Kidney epithelial cell (primary cell): ENCODE measurements around the gene SLC17A5. TPM values are rescaled to one million over a fixed set of nuclear protein-coding genes. Genes with fewer than 3 reads are reported as not detected.
"Not testable (repeated sequence)": the region's sequence is repeated elsewhere in the genome, so short reads cannot be mapped to it uniquely, and the experiment has no call there.

Experiments used
- DNase-seq: peaks from one replicate; pipeline ENCODE4 v3.0.0-alpha.2; 2010; ENCODE audit warnings: low read depth
- H3K27me3 ChIP-seq: 2 replicates; pipeline ENCODE4 v1.6.0; 2011; ENCODE audit warnings: low read length; ENCODE audit not compliant: control insufficient read depth, insufficient read depth
- H3K36me3 ChIP-seq: 2 replicates; pipeline ENCODE4 v1.5.1; 2011; ENCODE audit warnings: low read length; ENCODE audit not compliant: control insufficient read depth, insufficient read depth
- H3K4me3 ChIP-seq: 2 replicates; pipeline ENCODE4 v1.5.1; 2011; ENCODE audit warnings: low read depth, mild to moderate bottlenecking, control low read depth, low read length
- total RNA-seq: library from RNA; depleted of rRNA; stranded (reverse); fragments of >200 nt; gene quantifications from 2 replicates; pipeline ENCODE4 v1.2.3, GENCODE V29; 2015
- TF ChIP-seq, protein P1 (sequence below): IDR thresholded peaks from 2 replicates; pipeline ENCODE4 v1.5.1; 2011; ENCODE audit warnings: mild to moderate bottlenecking, moderate library complexity, low read length, control low read depth, inconsistent platforms; ENCODE audit not compliant: insufficient read depth, poor library complexity, severe bottlenecking

The SLC17A5 gene
- total RNA-seq, 1 donor from 2014 or later: 22.5 TPM

DNA sequence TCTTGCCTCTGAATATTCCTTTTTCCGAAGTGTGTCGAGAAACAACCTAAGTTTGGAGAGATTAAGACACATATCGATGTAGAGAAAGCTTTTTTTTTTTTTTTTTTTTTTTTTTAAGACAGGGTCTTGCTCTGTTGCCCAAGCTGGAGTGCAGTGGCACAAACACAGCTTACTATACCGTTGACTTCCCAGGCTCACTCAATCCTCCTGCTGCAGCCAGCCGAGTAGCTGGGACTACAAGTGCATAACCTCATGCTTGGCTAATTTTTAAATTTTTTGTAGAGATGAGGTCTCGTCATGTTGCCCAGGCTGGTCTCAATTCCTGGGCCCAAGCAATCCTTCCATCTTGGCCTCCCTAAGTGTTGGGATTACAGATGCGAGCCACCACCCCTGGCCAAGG lies 21.4 kb downstream of the SLC17A5 start:
- TF ChIP-seq, protein P1, sequence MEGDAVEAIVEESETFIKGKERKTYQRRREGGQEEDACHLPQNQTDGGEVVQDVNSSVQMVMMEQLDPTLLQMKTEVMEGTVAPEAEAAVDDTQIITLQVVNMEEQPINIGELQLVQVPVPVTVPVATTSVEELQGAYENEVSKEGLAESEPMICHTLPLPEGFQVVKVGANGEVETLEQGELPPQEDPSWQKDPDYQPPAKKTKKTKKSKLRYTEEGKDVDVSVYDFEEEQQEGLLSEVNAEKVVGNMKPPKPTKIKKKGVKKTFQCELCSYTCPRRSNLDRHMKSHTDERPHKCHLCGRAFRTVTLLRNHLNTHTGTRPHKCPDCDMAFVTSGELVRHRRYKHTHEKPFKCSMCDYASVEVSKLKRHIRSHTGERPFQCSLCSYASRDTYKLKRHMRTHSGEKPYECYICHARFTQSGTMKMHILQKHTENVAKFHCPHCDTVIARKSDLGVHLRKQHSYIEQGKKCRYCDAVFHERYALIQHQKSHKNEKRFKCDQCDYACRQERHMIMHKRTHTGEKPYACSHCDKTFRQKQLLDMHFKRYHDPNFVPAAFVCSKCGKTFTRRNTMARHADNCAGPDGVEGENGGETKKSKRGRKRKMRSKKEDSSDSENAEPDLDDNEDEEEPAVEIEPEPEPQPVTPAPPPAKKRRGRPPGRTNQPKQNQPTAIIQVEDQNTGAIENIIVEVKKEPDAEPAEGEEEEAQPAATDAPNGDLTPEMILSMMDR: no peak
- Histone ChIP-seq H3K36me3 (no peaks in the 10 kb centered on the region), H3K27me3 (no peaks in the 10 kb centered on the region), H3K4me3 (no peak overlapping the region)
- DNase-seq: no peak

DNA sequence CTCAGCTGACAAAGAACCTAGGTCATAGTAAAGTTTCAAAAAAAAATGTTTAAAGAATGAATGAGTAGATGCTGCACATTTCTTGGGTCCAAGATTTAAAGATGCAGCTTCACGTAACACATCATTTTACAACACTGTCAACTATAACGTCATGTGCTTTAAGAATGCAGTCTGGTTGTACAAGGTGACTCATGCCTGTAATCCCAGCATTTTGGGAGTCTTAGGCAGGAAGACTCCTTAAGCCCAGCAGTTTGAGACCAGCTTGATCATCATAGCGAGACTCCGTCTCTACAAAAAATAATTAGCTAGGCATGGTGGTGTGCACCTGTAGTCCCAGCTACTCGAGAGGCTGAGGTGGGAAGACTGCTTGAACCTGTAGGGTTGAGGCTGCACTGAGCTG lies 21.9 kb downstream of the SLC17A5 start:
- no peak for DNase-seq
- TF ChIP-seq, protein P1: no peak
- Histone ChIP-seq H3K4me3 (no peak overlapping the region), H3K27me3 (no peaks in the 10 kb centered on the region), H3K36me3 (no peaks in the 10 kb centered on the region)

DNA sequence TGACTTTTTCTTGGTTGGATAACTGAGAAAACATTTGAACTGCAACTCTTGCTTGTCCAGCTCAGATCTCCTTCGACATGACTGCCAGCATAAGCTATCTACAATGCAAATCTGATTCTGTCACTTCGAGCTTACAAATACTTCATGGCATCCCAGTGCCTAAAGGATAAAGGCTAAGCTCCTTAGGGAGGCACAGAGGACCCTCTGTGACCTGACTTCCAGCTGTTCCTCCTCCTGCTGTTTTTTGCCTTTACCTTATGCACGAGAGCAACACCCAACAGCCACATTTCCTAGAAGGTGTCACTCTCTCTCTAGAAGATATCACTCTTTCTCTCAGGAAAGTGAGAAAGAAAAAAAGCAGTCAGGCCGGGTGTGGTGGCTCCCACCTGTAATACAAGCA lies 23.4 kb downstream of the SLC17A5 start:
- no peak overlapping the region for H3K4me3 ChIP-seq
- DNase-seq: no peak
- H3K36me3 ChIP-seq: no peaks in the 10 kb centered on the region
- TF ChIP-seq, protein P1: no peak
- no peaks in the 10 kb centered on the region for H3K27me3 ChIP-seq

DNA sequence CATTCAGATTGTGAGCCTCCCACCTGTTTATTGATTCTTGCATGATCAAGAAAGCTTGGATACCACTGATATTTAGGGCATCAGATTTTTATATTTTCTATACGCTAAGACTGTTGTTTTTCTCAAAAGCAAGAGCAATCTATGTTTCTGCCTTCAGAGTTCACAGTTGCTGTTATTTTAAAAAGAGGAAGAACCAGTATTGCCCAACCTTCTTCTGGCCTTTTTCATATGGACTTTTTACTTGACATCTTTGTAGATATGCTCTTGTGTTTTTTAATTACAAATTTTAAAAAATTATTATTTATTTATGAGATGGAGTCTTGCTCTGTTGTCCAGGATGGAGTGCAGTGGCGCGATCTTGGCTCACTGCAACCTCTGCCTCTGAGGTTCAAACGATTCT lies 28.9 kb downstream of the SLC17A5 start:
- Histone ChIP-seq H3K27me3 (no peaks in the 10 kb centered on the region), H3K36me3 (no peaks in the 10 kb centered on the region), H3K4me3 (no peak overlapping the region)
- TF ChIP-seq, protein P1: no peak
- DNase-seq: no peak

DNA sequence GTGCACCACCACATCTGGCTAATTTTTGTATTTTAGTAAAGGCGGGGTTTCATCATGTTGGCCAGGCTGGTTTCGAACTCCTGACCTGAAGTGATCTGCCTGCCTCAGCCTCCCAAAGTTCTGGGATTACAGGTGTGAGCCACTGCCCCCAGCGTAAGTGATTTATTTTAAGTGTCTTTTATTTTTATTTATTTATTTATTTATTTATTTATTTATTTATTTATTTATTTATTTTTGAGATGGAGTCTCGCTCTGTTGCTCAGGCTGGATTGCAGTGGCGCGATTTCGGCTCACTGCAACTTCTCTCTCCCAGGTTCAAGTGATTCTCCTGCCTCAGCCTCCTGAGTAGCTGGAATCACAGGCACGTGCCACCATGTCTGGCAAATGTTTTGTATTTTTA lies 30.3 kb downstream of the SLC17A5 start:
- H3K4me3 ChIP-seq, H3K36me3 ChIP-seq, DNase-seq, H3K27me3 ChIP-seq: not testable (repeated sequence)

DNA sequence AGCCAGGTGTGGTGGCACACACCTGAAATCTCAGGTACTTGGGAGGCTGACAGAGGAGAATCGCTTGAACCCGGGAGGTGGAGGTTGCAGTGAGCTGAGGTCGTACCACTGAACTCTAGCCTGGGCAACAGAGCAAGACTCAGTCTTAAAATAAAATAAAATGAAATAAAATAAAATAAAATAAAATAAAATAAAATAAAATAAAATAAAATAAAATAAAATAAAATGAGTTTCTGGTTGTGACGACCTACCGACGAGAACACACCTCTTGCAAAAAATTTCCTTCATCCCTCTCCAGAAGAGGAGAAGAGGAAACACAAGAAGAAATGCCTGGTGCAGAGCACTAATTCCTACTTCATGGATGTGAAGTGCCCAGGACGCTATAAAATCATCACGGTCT lies 35.7 kb downstream of the SLC17A5 start:
- H3K27me3 ChIP-seq, H3K4me3 ChIP-seq, DNase-seq, H3K36me3 ChIP-seq: not testable (repeated sequence)

DNA sequence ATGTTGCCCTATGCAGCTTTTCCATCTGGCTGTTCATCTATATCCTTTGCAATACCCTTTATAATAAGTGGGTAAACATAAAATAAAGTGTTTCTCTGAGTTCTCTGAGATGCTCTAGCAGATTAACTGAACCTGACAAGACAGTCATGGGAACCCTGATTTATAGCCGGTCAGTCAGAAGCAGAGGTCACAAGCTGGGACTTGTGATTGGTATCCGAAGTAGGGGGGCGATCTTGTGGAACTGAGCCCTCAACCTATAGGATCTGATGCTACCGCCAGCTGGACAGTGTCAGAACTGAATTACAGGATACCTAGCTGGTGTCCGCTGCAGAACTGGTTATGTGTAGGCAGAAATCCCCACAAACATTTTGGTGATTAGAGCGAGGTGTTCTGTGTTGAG lies 39.0 kb downstream of the SLC17A5 start:
- H3K36me3 ChIP-seq: no peaks in the 10 kb centered on the region
- TF ChIP-seq, protein P1: no peak
- H3K4me3 ChIP-seq: no peak overlapping the region
- DNase-seq: no peak
- H3K27me3 ChIP-seq: no peaks in the 10 kb centered on the region
